H9 (cell line): ENCODE results near the gene ZNF423. TPM values are rescaled to one million over a fixed set of nuclear protein-coding genes. Genes with fewer than 3 reads are reported as not detected.

Source experiments
- DNase-seq: peaks from one replicate; pipeline ENCODE4 v3.0.0-alpha.2; 2017
- H2AFZ ChIP-seq: one replicate; pipeline ENCODE4 v1.6.1; 2013; ENCODE audit warnings: mild to moderate bottlenecking, low read length, control low read depth, moderate library complexity
- H2AK5ac ChIP-seq: 2 replicates; pipeline ENCODE4 v1.6.1; 2013; ENCODE audit warnings: low read length, control low read depth, mixed read lengths; ENCODE audit not compliant: insufficient read length
- H2BK120ac ChIP-seq: one replicate; pipeline ENCODE4 v1.6.1; 2013; ENCODE audit warnings: low read depth, mild to moderate bottlenecking, low read length, control low read depth, inconsistent platforms; ENCODE audit not compliant: poor library complexity, severe bottlenecking
- H2BK12ac ChIP-seq: 2 replicates; pipeline ENCODE4 v1.6.1; 2013; ENCODE audit warnings: low read length, control low read depth, mixed read lengths, low read depth; ENCODE audit not compliant: insufficient read length
- H2BK15ac ChIP-seq: 2 replicates; pipeline ENCODE4 v1.6.1; 2013; ENCODE audit warnings: low read depth, low read length, control low read depth
- H2BK20ac ChIP-seq: one replicate; pipeline ENCODE4 v1.6.1; 2013; ENCODE audit warnings: low read depth, mild to moderate bottlenecking, low read length, control low read depth, inconsistent platforms; ENCODE audit not compliant: poor library complexity, severe bottlenecking
- H2BK5ac ChIP-seq: 2 replicates; pipeline ENCODE4 v1.6.1; 2013; ENCODE audit warnings: low read length, control low read depth, mixed read lengths; ENCODE audit not compliant: insufficient read length
- H3K14ac ChIP-seq: 2 replicates; pipeline ENCODE4 v1.6.1; 2013; ENCODE audit warnings: low read length, control low read depth; ENCODE audit not compliant: insufficient read depth
- H3K18ac ChIP-seq: 2 replicates; pipeline ENCODE4 v1.6.1; 2013; ENCODE audit warnings: low read depth, mild to moderate bottlenecking, mixed read lengths, low read length, control low read depth; ENCODE audit not compliant: insufficient read length
- H3K23ac ChIP-seq: 2 replicates; pipeline ENCODE4 v1.6.1; 2013; ENCODE audit warnings: low read length, control low read depth, mixed read lengths, low read depth; ENCODE audit not compliant: insufficient read length
- H3K23me2 ChIP-seq: 2 replicates; pipeline ENCODE4 v1.6.1; 2013; ENCODE audit warnings: low read depth, mild to moderate bottlenecking, mixed read lengths, low read length, control low read depth; ENCODE audit not compliant: insufficient read length, poor library complexity, severe bottlenecking
- H3K27ac ChIP-seq: 2 replicates; pipeline ENCODE4 v1.5.1; 2013; ENCODE audit warnings: low read length, control low read depth, mixed read lengths, low read depth; ENCODE audit not compliant: insufficient read length
- H3K27me3 ChIP-seq: 2 replicates; pipeline ENCODE4 v1.6.1; 2013; ENCODE audit warnings: low read length, control low read depth, inconsistent platforms; ENCODE audit not compliant: insufficient read depth
- H3K4ac ChIP-seq: 2 replicates; pipeline ENCODE4 v1.6.1; 2013; ENCODE audit warnings: low read depth, mild to moderate bottlenecking, control low read depth, inconsistent platforms, low read length, moderate library complexity
- H3K4me1 ChIP-seq: 2 replicates; pipeline ENCODE4 v1.6.1; 2013; ENCODE audit warnings: low read length, control low read depth, inconsistent platforms; ENCODE audit not compliant: insufficient read depth
- H3K4me2 ChIP-seq: 2 replicates; pipeline ENCODE4 v1.6.1; 2013; ENCODE audit warnings: low read length, control low read depth, mixed read lengths; ENCODE audit not compliant: insufficient read length, insufficient read depth
- H3K56ac ChIP-seq: 2 replicates; pipeline ENCODE4 v1.6.1; 2013; ENCODE audit warnings: low read depth, mild to moderate bottlenecking, mixed read lengths, low read length, control low read depth; ENCODE audit not compliant: insufficient read length
- H3K79me1 ChIP-seq: 2 replicates; pipeline ENCODE4 v1.6.1; 2013; ENCODE audit warnings: low read depth, mild to moderate bottlenecking, moderate library complexity, low read length, control low read depth, inconsistent platforms; ENCODE audit not compliant: insufficient read depth, poor library complexity, severe bottlenecking
- H3K79me2 ChIP-seq: 2 replicates; pipeline ENCODE4 v1.6.1; 2013; ENCODE audit warnings: low read length, control low read depth, inconsistent platforms; ENCODE audit not compliant: insufficient read depth
- H3K9ac ChIP-seq: 2 replicates; pipeline ENCODE4 v1.6.1; 2013; ENCODE audit warnings: low read length, control low read depth, mixed read lengths; ENCODE audit not compliant: insufficient read length; ENCODE audit errors: extremely low read depth
- H3K9me3 ChIP-seq: one replicate; pipeline ENCODE4 v1.6.1; 2013; ENCODE audit warnings: low read depth, low read length, inconsistent platforms; ENCODE audit not compliant: control insufficient read depth
- H3T11ph ChIP-seq: one replicate; pipeline ENCODE4 v1.6.1; 2013; ENCODE audit warnings: mild to moderate bottlenecking, low read length, control low read depth, inconsistent platforms
- H4K20me1 ChIP-seq: one replicate; pipeline ENCODE4 v1.6.1; 2013; ENCODE audit not compliant: control insufficient read depth, insufficient read length, insufficient read depth
- H4K5ac ChIP-seq: 2 replicates; pipeline ENCODE4 v1.6.1; 2013; ENCODE audit warnings: low read depth, mild to moderate bottlenecking, mixed read lengths, low read length, control low read depth; ENCODE audit not compliant: insufficient read length
- H4K8ac ChIP-seq: replicated peaks from 2 replicates; pipeline ENCODE4 v1.6.1; 2013; ENCODE audit warnings: low read length, control low read depth, mixed read lengths, low read depth; ENCODE audit not compliant: insufficient read length
- H4K91ac ChIP-seq: 2 replicates; pipeline ENCODE4 v1.6.1; 2013; ENCODE audit warnings: low read depth, mild to moderate bottlenecking, moderate library complexity, mixed read lengths, low read length, control low read depth; ENCODE audit not compliant: insufficient read length
- H3K27ac Mint-ChIP-seq, 3 experiments: 2 replicates in 2 of 3; 3 replicates in 1 of 3; pipeline ENCODE4 v1.8.0; 2020 to 2021; ENCODE audit warnings: mixed read lengths in 3 of 3, mild to moderate bottlenecking in 1 of 3, moderate library complexity in 1 of 3
- H3K27me3 Mint-ChIP-seq: 2 replicates; pipeline ENCODE4 v1.8.0; 2021; ENCODE audit warnings: low read depth, mild to moderate bottlenecking, moderate library complexity, mixed read lengths
- H3K36me3 Mint-ChIP-seq, 3 experiments: 2 replicates in 2 of 3; 3 replicates in 1 of 3; pipeline ENCODE4 v1.8.0; 2020 to 2021; ENCODE audit warnings: low read depth in 3 of 3, mixed read lengths in 3 of 3; ENCODE audit not compliant: insufficient read depth in 1 of 3
- H3K4me1 Mint-ChIP-seq, 2 experiments: 2 replicates each; pipeline ENCODE4 v1.8.0; 2020; ENCODE audit warnings: mixed read lengths in 2 of 2
- H3K4me3 Mint-ChIP-seq, 2 experiments: 2 replicates in 1 of 2; 3 replicates in 1 of 2; pipeline ENCODE4 v1.8.0; 2020 to 2021; ENCODE audit warnings: mild to moderate bottlenecking in 2 of 2, mixed read lengths in 2 of 2, moderate library complexity in 1 of 2
- H3K9me3 Mint-ChIP-seq, 2 experiments: 2 replicates in 1 of 2; 3 replicates in 1 of 2; pipeline ENCODE4 v1.8.0; 2020; ENCODE audit warnings: mild to moderate bottlenecking in 2 of 2, mixed read lengths in 2 of 2, moderate library complexity in 1 of 2
- whole genome bisulfite sequencing: extraction: QIAGEN DNeasy Blood & Tissue Kit; methylation state at CpG from one replicate; pipeline ENCODE4 v1.1.7; 2013; ENCODE audit warnings: missing lambda C conversion rate, low lambda C conversion rate, mixed read lengths; ENCODE audit not compliant: insufficient read length; ENCODE audit errors: extremely low coverage; 5-methylcytosine and 5-hydroxymethylcytosine counted together
- total RNA-seq: library from RNA; stranded (reverse); gene quantifications from 2 replicates; pipeline ENCODE4 v1.2.1, GENCODE V29; 2021
- TF ChIP-seq, protein P1 (sequence below): fragments of 200-600 bp; sonication (generic); conservative IDR thresholded peaks from 3 replicates; pipeline ENCODE4 v1.8.0; 2021; ENCODE audit warnings: antibody characterized with exemption, mild to moderate bottlenecking

ZNF423 gene
- total RNA-seq, 1 experiment from 2014 or later = 51.5 TPM

DNA sequence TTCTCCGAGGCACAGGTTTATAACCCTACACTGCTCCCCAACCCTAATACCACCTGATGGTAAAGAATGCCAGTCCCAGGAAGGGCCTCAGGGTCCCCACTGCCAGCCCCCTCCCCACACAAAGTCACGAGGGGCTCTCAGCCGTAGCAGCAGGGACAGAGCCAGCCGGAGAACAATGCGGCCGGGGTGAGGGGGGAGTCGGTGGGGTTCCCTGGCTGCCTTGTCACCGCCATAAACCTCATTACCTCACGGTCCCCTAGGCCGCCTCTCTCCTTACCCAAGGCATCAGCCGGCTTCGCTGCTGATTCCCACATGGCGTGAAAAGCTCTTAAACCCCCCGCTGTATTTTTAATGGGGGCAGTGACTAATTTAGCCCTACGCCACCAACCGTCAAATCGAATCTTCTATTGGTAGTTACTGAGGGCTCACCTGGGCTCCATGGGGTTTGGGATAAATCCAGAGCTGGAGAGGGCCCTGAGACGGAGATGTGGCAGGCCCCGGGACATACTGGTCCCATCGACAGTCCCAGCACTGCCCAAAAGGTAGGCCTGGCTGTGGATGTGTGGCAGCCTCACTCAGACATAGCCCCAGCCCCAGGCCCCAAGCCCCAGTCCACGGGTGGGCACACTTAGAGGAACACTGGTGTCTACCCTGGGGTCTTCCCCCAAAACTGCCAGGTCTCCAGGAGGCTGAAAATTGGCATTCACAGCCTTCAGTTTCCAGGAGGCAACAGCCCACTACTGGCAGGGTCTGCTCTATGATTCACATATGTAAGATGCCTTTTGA is 367.0 kb downstream of the ZNF423 start:
- H3K4me1 Mint-ChIP-seq = peaks cover 18 to 21% of the 10 kb centered on the region in 2 experiments
- no peak overlapping the region for H3K14ac ChIP-seq
- no peak overlapping the region for H3K4me2 ChIP-seq
- H2BK5ac ChIP-seq = no peak overlapping the region
- H2BK20ac ChIP-seq = no peak overlapping the region
- peaks cover 6% of the 10 kb centered on the region for H3K27me3 Mint-ChIP-seq
- H2BK15ac ChIP-seq = no peak overlapping the region
- H3K9ac ChIP-seq = no peak overlapping the region
- peaks cover 0 to 4% (median 1%) of the 10 kb centered on the region in 3 experiments; a peak in 2 of 7 replicates for H3K36me3 Mint-ChIP-seq
- H3K23me2 ChIP-seq = no peaks in the 10 kb centered on the region
- no CpG with 5 or more reads among the region's 21 CpGs for WGBS
- H4K8ac ChIP-seq = no peak overlapping the region
- H4K5ac ChIP-seq = no peak overlapping the region
- H3K4me3 Mint-ChIP-seq = no peak overlapping the region
- no peak overlapping the region for H4K91ac ChIP-seq
- H3K79me1 ChIP-seq = no peaks in the 10 kb centered on the region
- H2BK120ac ChIP-seq = no peak overlapping the region
- no peak overlapping the region for H3K23ac ChIP-seq
- H2BK12ac ChIP-seq = no peak overlapping the region
- H3T11ph ChIP-seq = no peak overlapping the region
- no peak overlapping the region for H2AFZ ChIP-seq
- H3K9me3 ChIP-seq = no peaks in the 10 kb centered on the region
- H3K79me2 ChIP-seq = no peaks in the 10 kb centered on the region
- no peaks in the 10 kb centered on the region for H4K20me1 ChIP-seq
- H3K9me3 Mint-ChIP-seq = no peaks in the 10 kb centered on the region; a peak in 1 of 5 replicates
- DNase-seq = no peak
- no peak overlapping the region for H3K18ac ChIP-seq
- no peak overlapping the region for H3K27ac Mint-ChIP-seq
- H3K4me1 ChIP-seq = no peaks in the 10 kb centered on the region
- no peak overlapping the region for H3K4ac ChIP-seq
- TF ChIP-seq, protein P1, sequence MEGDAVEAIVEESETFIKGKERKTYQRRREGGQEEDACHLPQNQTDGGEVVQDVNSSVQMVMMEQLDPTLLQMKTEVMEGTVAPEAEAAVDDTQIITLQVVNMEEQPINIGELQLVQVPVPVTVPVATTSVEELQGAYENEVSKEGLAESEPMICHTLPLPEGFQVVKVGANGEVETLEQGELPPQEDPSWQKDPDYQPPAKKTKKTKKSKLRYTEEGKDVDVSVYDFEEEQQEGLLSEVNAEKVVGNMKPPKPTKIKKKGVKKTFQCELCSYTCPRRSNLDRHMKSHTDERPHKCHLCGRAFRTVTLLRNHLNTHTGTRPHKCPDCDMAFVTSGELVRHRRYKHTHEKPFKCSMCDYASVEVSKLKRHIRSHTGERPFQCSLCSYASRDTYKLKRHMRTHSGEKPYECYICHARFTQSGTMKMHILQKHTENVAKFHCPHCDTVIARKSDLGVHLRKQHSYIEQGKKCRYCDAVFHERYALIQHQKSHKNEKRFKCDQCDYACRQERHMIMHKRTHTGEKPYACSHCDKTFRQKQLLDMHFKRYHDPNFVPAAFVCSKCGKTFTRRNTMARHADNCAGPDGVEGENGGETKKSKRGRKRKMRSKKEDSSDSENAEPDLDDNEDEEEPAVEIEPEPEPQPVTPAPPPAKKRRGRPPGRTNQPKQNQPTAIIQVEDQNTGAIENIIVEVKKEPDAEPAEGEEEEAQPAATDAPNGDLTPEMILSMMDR = no peak
- H3K27ac ChIP-seq = no peak overlapping the region
- no peak overlapping the region for H2AK5ac ChIP-seq
- H3K56ac ChIP-seq = no peak overlapping the region
- no peaks in the 10 kb centered on the region for H3K27me3 ChIP-seq
